SKM-1 (cell line): ENCODE data around the gene CTSL.
"Not testable (repeated sequence)": the region's sequence is repeated elsewhere in the genome, so short reads cannot be mapped to it uniquely, and the experiment has no call there.

Experiments
- DNase-seq: peaks from one replicate; lab custom pipeline; 2025; ENCODE audit not compliant: unreplicated experiment; lab: John Stamatoyannopoulos, UW

Gene CTSL

DNA sequence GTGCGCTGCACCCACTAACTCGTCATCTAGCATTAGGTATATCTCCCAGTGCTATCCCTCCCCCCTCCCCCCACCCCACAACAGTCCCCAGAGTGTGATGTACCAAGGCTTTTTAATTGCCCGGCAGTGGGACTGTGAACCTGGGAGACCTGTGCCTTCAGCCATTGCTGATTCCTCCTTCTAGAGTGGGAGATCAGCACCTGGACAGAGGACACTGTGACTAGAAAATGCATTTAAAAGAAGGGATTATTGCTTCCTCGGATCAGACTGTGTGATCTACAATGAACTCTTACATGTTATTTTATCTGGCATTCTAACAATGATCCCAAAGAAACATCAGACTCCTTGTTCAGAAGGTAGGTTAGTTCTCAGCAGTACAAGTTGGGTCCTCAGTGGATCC lies 25.9 kb downstream of the CTSL start:
- DNase-seq, result no peak

GRCh38 chr9:87753313-87753712 lies 27.4 kb downstream of the CTSL start:
- DNase-seq, result no peak

DNA sequence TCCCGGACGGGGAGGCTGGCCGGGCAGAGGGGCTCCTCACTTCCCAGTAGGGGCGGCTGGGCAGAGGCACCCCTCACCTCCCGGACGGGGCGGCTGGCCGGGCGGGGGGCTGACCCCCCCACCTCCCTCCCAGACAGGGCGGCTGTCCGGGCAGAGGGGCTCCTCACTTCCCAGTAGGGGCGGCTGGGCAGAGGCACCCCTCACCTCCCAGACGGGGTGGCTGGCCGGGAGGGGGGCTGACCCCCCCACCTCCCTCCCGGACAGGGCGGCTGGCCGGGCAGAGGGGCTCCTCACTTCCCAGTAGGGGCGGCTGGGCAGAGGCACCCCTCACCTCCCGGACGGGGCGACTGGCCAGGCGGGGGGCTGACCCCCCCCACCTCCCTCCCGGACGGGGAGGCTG lies 32.4 kb downstream of the CTSL start:
- not testable (repeated sequence) for DNase-seq

DNA sequence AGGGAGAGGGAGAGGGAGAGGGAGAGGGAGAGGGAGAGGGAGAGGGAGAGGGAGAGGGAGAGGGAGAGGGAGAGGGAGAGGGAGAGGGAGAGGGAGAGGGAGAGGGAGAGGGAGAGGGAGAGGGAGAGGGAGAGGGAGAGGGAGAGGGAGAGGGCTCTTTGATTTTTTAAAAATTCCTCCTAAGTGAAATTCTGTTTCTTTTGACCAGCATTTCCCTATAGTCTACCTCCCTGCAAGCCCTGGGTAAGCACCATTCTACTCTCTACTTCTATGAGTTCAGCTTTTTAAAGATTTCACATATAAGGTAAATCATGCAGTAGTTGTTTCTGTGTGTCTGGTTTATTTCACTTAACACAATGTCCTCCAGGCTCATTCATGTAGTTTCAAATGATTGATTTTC lies 34.1 kb downstream of the CTSL start:
- DNase-seq, result not testable (repeated sequence)

DNA sequence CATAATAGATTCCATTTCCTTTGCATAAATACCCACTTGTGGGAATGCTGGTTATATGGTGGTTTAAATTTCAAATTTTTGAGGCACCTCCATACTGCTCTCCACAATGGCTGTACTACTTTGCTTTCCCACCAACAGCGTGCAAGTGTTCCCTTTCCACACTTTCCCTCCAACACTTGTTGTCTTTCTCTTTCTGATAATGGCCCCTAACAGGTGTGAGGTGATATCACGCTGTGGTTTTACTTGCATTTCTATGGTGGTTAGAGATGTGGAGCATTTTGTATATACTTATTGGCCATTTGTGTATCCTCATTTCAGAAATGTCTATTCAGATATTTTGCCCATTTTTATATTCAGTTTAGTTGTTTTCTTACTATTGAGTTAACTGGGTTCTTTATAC lies 34.6 kb downstream of the CTSL start:
- DNase-seq, result no peak

DNA sequence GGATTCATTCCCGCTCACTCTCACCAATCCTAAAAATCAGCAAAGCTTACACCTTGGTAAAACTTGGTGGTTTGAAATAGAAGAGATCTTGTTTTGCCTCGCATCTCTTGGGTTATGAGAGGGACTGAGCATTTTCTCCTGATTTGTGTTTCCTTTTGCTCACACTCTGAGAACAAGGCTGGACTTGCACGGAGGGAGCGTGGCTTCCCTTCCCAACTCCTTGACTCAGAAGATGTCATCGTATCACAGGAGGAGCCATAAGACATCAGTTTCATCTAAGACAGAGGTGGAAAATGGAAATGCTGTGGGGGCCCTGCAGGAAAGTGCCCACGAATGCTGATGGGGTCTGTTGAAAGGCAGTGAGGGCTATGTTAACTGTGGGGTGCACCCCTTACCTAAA lies 37.4 kb downstream of the CTSL start:
- DNase-seq, result no peak

- no peak for DNase-seq
Measured at GRCh38 chr9:87765521-87765920, 39.6 kb downstream of the CTSL start.

GRCh38 chr9:87766697-87767096 lies 40.8 kb downstream of the CTSL start:
- DNase-seq, result no peak

DNA sequence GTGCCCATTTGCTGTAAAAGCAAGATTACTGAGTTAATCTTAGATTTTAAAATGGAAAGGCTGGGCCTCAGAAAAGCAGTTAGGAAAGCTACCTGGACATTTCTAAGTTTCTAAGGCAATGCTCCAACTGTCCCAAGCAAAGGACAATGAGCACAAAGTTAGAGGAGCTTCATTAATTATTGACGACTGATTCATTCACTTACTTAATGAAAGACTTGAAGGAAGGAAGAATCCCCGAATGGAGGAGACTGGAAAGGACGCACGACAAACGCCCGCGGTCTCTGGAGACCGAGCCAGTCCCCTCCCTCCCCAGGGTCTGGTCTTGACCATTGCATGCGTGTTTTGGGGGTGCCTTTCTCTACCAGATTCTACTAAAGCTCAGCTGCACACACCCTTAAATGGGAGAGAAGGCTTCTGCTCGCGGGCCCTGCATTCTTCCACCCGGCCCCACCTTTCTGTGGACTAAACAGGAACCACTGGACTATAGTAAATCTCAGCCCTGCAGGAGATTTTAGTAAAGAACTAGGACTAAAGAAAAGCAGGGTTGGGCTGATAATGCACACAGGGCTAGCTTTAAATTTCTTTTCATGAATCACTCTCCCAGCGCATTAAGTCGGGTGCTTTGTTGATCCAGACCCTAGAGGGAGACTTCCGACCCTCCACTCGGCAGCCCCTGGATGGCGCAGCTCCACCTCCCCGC lies 44.8 kb downstream of the CTSL start:
- no peak for DNase-seq

DNA sequence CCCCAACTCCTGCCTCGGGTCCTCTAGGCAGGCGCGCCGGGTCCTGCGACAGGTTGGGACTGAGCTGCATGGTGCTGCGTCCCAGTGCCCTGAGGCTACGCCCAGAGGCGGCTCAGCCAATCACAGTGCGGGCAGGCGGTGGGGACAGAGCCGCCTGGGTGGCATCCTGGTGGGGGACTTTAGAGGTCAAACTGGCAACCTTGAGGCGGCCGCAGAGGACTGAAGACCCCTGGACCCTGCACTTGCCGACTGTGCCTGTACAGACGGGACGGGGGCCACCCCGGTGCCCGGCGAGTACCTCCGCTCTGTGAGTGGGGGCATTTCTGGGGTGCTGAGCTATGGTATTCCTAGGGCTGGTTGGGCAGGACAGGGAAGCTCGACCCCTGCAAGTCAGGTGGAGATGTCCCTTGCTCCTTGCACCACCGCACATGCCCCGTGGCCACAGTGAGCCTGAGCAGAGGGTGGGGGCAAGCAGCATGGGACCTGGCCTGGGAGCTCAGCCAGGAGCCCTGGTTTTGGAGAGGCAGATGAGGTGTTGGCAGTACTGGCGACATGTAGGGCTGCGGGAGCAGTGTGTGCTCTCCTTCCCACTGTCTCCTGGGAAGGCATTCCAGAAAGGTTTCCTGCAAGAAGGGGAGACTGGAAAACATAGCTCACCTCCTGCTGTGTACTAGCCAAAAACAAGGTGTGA lies 45.5 kb downstream of the CTSL start:
- no peak for DNase-seq

GRCh38 chr9:87776481-87777379 lies 50.8 kb downstream of the CTSL start:
- no peak for DNase-seq

- DNase-seq, result no peak
Measured at GRCh38 chr9:87778996-87779395, 53.1 kb downstream of the CTSL start.
